ENCODE measurements around the gene ELP1. TPM values are rescaled to one million over a fixed set of nuclear protein-coding genes. Genes with fewer than 3 reads are reported as not detected.
"Not testable (repeated sequence)": the region's sequence is repeated elsewhere in the genome, so short reads cannot be mapped to it uniquely, and the experiment has no call there.

Gene ELP1
- total RNA-seq, 6 experiments from 2014 or later: 10.4 to 20.6 (median 13.0) TPM

DNA sequence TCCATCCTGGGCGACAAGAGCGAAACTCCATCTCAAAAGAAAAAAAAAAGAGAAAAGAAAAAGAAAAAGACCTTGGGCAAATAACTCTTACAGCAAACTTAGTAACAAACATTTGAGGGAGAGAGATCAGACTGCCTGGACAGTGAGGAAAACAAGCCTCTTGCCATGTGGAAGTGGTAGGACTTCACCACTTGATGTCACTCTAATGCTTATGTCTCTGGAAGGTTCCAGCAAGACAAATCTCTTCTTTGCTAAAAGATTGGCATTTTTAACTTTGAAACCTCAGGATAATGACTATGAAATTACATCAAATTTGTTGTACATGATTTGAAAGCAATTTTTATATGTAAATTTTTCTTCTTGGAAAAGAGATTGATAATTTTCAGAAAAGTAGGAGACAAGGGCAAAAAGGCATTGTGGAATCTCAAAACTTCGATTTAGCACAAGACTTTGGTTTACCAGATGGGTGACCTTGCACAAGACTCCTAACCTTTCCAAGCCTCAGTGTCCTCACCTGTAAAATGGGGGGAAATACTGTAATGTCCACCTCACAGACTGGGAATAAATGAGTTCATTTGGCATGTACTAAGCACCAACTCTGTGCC lies 83.5 kb downstream of the ELP1 start:
- DNase-seq: no peak
- 74% methylated on average over 3 of the region's 3 CpGs for WGBS (ENCODE audit: insufficient coverage, low coverage, low lambda C conversion rate, missing lambda C conversion rate)
- Histone ChIP-seq H3K27ac (no peak overlapping the region), H3K9me3 (no peaks in the 10 kb centered on the region), H3K4me1 (peaks cover 0 to 7% (median 0%) of the 10 kb centered on the region in 4 donors), H3K36me3 (no peaks in the 10 kb centered on the region), H3K4me3 (no peak overlapping the region), H3K27me3 (no peaks in the 10 kb centered on the region)
- peak; percentile 82 to 91 (median 88) for ATAC-seq
- intact Hi-C loops (cut with DNase I): no loop called here
- TF ChIP-seq, protein P1, sequence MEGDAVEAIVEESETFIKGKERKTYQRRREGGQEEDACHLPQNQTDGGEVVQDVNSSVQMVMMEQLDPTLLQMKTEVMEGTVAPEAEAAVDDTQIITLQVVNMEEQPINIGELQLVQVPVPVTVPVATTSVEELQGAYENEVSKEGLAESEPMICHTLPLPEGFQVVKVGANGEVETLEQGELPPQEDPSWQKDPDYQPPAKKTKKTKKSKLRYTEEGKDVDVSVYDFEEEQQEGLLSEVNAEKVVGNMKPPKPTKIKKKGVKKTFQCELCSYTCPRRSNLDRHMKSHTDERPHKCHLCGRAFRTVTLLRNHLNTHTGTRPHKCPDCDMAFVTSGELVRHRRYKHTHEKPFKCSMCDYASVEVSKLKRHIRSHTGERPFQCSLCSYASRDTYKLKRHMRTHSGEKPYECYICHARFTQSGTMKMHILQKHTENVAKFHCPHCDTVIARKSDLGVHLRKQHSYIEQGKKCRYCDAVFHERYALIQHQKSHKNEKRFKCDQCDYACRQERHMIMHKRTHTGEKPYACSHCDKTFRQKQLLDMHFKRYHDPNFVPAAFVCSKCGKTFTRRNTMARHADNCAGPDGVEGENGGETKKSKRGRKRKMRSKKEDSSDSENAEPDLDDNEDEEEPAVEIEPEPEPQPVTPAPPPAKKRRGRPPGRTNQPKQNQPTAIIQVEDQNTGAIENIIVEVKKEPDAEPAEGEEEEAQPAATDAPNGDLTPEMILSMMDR (IDR thresholded peaks at IDR 0.05): peak; percentile 45 to 61 (median 53)
- TF ChIP-seq POLR2A (IDR thresholded peaks at IDR 0.05): no peak

DNA sequence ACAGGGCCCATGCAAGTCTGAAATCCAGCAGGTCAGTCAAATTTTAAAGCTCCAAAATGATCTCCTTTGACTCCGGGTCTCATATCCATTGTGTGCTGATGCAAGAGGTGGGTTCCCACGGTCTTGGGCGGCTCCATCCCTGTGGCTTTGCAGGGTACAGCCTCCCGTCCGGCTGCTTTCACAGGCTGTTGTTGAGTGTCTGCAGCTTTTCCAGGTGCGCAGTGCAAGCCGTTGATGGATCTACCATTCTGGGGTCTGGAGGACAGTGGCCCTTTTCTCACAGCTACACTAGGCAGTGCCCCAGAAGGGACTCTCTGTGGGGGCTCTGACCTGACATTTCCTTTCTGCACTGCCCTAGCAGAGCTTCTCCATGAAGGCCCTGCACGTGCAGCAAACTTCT lies 85.6 kb downstream of the ELP1 start:
- H3K27ac ChIP-seq; H3K27me3 ChIP-seq; H3K36me3 ChIP-seq; intact Hi-C loops (cut with DNase I); H3K9me3 ChIP-seq; DNase-seq; ATAC-seq; H3K4me3 ChIP-seq; H3K4me1 ChIP-seq: not testable (repeated sequence)
- WGBS (ENCODE audit: insufficient coverage, low coverage, low lambda C conversion rate, missing lambda C conversion rate): 72% methylated on average over 2 of the region's 8 CpGs

DNA sequence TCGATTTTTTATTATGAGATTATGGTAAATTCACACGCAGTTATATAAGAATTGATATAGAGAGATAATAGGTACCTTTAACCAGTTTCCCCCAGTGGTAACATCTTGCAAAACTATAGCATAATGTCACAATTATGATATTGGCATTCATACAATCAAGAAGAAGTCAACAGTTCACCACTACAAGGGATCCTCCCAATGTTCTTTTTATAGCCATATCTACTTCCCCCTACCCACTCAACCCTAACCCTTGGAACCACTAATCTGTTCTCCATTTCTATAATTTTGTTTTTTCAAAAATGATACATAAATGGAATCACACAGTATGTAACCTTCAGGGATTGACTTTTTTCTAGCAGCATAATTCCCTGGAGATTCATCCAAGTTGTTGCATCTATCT lies 88.0 kb downstream of the ELP1 start:
- DNase-seq (no peak), ATAC-seq (no peak)
- TF ChIP-seq POLR2A (IDR thresholded peaks at IDR 0.05): no peak
- TF ChIP-seq, protein P1 (IDR thresholded peaks at IDR 0.05): no peak
- intact Hi-C loops (cut with DNase I): no loop called here
- Histone ChIP-seq H3K36me3 (no peaks in the 10 kb centered on the region), H3K27me3 (no peaks in the 10 kb centered on the region), H3K4me3 (no peak overlapping the region), H3K27ac (no peak overlapping the region), H3K9me3 (no peaks in the 10 kb centered on the region), H3K4me1 (no peaks in the 10 kb centered on the region)
- WGBS (ENCODE audit: insufficient coverage, low coverage, low lambda C conversion rate, missing lambda C conversion rate): 48% methylated on average over 2 of the region's 2 CpGs

DNA sequence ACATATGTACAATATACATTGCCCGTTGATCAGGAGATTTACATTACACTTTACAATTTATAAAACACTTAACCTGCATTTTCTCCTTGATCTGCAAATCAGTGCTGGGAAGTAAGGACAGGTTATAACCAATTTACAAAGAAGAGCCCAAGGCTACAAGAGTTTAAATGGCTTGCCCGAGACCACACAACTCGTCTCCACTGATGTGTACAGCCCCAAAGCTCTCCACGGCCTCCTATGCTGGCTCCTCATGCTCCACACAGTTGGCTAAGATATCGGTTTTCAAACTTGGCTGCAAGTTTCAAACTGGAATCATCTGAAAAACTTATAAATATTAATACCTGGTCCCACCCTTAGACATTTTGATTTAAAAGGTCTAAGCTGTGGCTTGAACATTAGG lies 88.4 kb downstream of the ELP1 start:
- H3K27me3 ChIP-seq: no peaks in the 10 kb centered on the region
- no peak for DNase-seq
- H3K36me3 ChIP-seq: no peaks in the 10 kb centered on the region
- H3K9me3 ChIP-seq: no peaks in the 10 kb centered on the region
- no peak overlapping the region for H3K27ac ChIP-seq
- intact Hi-C loops (cut with DNase I): no loop called here
- H3K4me3 ChIP-seq: no peak overlapping the region
- WGBS (ENCODE audit: insufficient coverage, low coverage, low lambda C conversion rate, missing lambda C conversion rate): 72% methylated on average over 5 of the region's 5 CpGs
- TF ChIP-seq, protein P1 (IDR thresholded peaks at IDR 0.05): no peak
- no peak for TF ChIP-seq POLR2A (IDR thresholded peaks at IDR 0.05)
- H3K4me1 ChIP-seq: no peaks in the 10 kb centered on the region
- no peak for ATAC-seq

DNA sequence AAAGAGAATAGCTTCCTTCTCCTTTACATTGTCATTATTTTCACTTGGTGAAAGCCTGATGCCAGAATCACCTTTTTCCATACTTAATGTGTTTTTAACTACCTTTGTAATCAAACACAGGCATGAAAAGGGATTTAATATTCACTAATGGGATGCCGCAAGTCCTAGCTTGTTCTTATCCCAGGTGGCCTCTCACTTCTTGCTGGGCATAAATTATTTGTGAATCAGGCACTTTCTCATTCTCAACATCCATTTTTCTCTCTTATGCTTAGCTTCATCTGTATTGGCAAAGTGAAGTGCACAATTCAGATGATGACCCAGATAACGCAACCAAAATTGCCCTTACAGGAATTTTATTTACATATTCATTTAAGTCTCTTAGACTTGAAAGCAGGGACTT lies 89.1 kb downstream of the ELP1 start:
- intact Hi-C loops (cut with DNase I): no loop called here
- Histone ChIP-seq H3K9me3 (no peaks in the 10 kb centered on the region), H3K27ac (no peak overlapping the region), H3K4me1 (no peaks in the 10 kb centered on the region), H3K36me3 (no peaks in the 10 kb centered on the region), H3K4me3 (no peak overlapping the region), H3K27me3 (no peaks in the 10 kb centered on the region)
- DNase-seq (no peak), ATAC-seq (no peak)
- whole genome bisulfite sequencing (ENCODE audit: insufficient coverage, low coverage, low lambda C conversion rate, missing lambda C conversion rate): 76% methylated on average over 2 of the region's 2 CpGs
- TF ChIP-seq, protein P1 (IDR thresholded peaks at IDR 0.05): no peak
- no peak for TF ChIP-seq POLR2A (IDR thresholded peaks at IDR 0.05)
